Ovary (tissue), 9 donors: ENCODE data around the gene SNX21. TPM values are rescaled to one million over a fixed set of nuclear protein-coding genes. Genes with fewer than 3 reads are reported as not detected.

Source experiments
- DNase-seq, 5 donors: peaks; one replicate each; pipeline ENCODE4 v3.0.0-alpha.2; 2019 to 2020
- H3K27ac ChIP-seq, 2 donors: fragments of 200-600 bp; one replicate each; pipeline versions ENCODE4 v1.5.1 to v1.8.0; 2019 to 2022
- H3K27me3 ChIP-seq: fragments of 200-600 bp; one replicate; pipeline ENCODE4 v1.8.0; 2022
- H3K36me3 ChIP-seq: fragments of 200-600 bp; sonication (generic); one replicate; pipeline ENCODE4 v1.5.1; 2019
- H3K4me1 ChIP-seq: one replicate; pipeline ENCODE4 v1.8.1; 2013; ENCODE audit warnings: mild to moderate bottlenecking, moderate library complexity; ENCODE audit not compliant: insufficient read depth
- H3K4me3 ChIP-seq: fragments of 200-600 bp; sonication (generic); one replicate; pipeline ENCODE4 v1.5.1; 2017
- H3K9me3 ChIP-seq, 2 donors: fragments of 200-600 bp in 1 of 2; sonication (generic) in 1 of 2; one replicate each; pipeline versions ENCODE4 v1.5.1 to v1.8.1; 2013 to 2019; ENCODE audit warnings: mild to moderate bottlenecking in 1 of 2, moderate library complexity in 1 of 2
- CTCF ChIP-seq, 3 donors: fragments of 450-650 bp in 2 of 3; fragments of 200-600 bp in 1 of 3; IDR thresholded peaks; one replicate each; pipeline versions ENCODE4 v1.5.1 to v1.8.0; 2016 to 2022; ENCODE audit warnings: antibody characterized with exemption in 3 of 3, mild to moderate bottlenecking in 1 of 3
- EP300 ChIP-seq: sonication (generic); formaldehyde crosslinking; IDR thresholded peaks from one replicate; pipeline ENCODE4 v1.6.1; 2017; ENCODE audit warnings: antibody characterized with exemption
- POLR2A ChIP-seq: fragments of 450-650 bp; IDR thresholded peaks from one replicate; pipeline ENCODE4 v1.6.1; 2017; ENCODE audit warnings: antibody characterized with exemption, mild to moderate bottlenecking, moderate library complexity
- WGBS, 3 donors: extraction: QIAGEN DNeasy Blood & Tissue Kit in 1 of 3; methylation state at CpG; one replicate each; pipeline versions ENCODE4 v1.1.5 to v1.1.7; 2013 to 2017; 5-methylcytosine and 5-hydroxymethylcytosine counted together
- intact Hi-C, 4 donors: fragments of 100-400 bp; cut with DNase I; formaldehyde crosslinking; loops; one replicate each; pipeline versions ENCODE4 v1.11.0 to v1.15.1; 2022 to 2023
- polyA plus RNA-seq, 2 donors: library from polyadenylated mRNA; stranded (reverse); fragments of 200-250 nt in 1 of 2; fragments of 350-450 nt in 1 of 2; fragmentation: Illumina TruSeq in 1 of 2; extraction: RNeasy Lipid Tissue Mini Kit (QIAGEN cat#74804) in 1 of 2; gene quantifications; one replicate each; pipeline ENCODE4 v1.2.3, GENCODE V29; 2013 to 2014
- total RNA-seq, 7 donors: library from RNA; depleted of rRNA in 2 of 7; stranded (reverse); fragments of >200 nt in 2 of 7; fragmentation: NEBNext Ultra II Directional in 3 of 7; extraction: Animal tissue kit (Norgen Biotek cat#: 25700) in 3 of 7; gene quantifications; one replicate each; pipeline versions ENCODE4 v1.1.0 to v1.2.4, GENCODE V29; 2016 to 2023
- donor health status: DM: no; HTN: no; CAD: no; lungs with moderate emphysema.
- donor health status: DM: no; HTN: no; CAD: no.
- donor health status: Bipolar disorder and iron deficiency.
- donor health status: DM: yes; HTN: yes; CAD: no.
- donor health status: DM: no; HTN: no; CAD: no.
- donor health status: DM: yes; HTN: yes; CAD: no.

The SNX21 gene
- total and polyA plus RNA-seq, 9 donors = 18.2 to 90.1 (median 68.9) TPM

GRCh38 chr20:45890077-45890984 is 56.7 kb downstream of the SNX21 start:
- no peaks in the 10 kb centered on the region for H3K36me3 ChIP-seq
- peaks cover 9% of the 10 kb centered on the region for H3K4me1 ChIP-seq
- intact Hi-C loops = loop anchor here (2.0 to 10.0 kb wide), 9 partner anchors 42 to 202 kb away; partner anchors contain the start of genes PCIF1 (in 2 of the 4), DNTTIP1 (in 1 of the 4), WFDC3 (in 1 of the 4) and ZNF335 (in 1 of the 4)

GRCh38 chr20:45890985-45891983 is 57.7 kb downstream of the SNX21 start, which contains the start of the genes CTSA and NEURL2:
CTSA (plus strand) TSS chr20:45891335; CDS start chr20:45891569, 234 bp downstream.
NEURL2 (minus strand) TSS chr20:45891208; CDS start chr20:45890991, 217 bp downstream.
- Histone ChIP-seq H3K9me3 (no peaks in the 10 kb centered on the region), H3K36me3 (no peaks in the 10 kb centered on the region), H3K4me1 (peaks cover 9% of the 10 kb centered on the region), H3K4me3 (peak within 1 kb of the TSS; percentile 53), H3K27me3 (no peaks in the 10 kb centered on the region), H3K27ac (peak within 1 kb of the TSS; percentile 72 to 97)
- DNase-seq = peak; percentile 95 to 97 (median 96)
- 0 to 1% (median 1%) methylated on average over 65 to 78 of the region's 78 CpGs for WGBS, 3 donors
- intact Hi-C loops = loop anchor here (2.0 to 10.0 kb wide), 9 partner anchors 41 to 201 kb away; partner anchors contain the start of genes PCIF1 (in 2 of the 4), DNTTIP1 (in 1 of the 4), WFDC3 (in 1 of the 4) and ZNF335 (in 1 of the 4)
- TF ChIP-seq POLR2A (peak; percentile 73), CTCF (IDR thresholded peaks at IDR 0.05) (peak in 1 of 3 donors; percentile 21), EP300 (peak; percentile 81)

More at GRCh38 chr20:45890077-45890984, 56.7 kb downstream of the SNX21 start:
- peak; percentile 88 to 91 (median 89) for DNase-seq
- WGBS, 3 donors = 0 to 2% (median 0%) methylated on average over 46 to 79 of the region's 79 CpGs
- Histone ChIP-seq H3K27me3 (no peaks in the 10 kb centered on the region), H3K27ac (peak overlapping the region; percentile 72 to 97), H3K4me3 (peak overlapping the region; percentile 53), H3K9me3 (no peaks in the 10 kb centered on the region)
- peak; percentile 43 for TF ChIP-seq POLR2A
- TF ChIP-seq CTCF (IDR thresholded peaks at IDR 0.05) = peak; percentile 61 to 75 (median 71)
- no peak for TF ChIP-seq EP300

GRCh38 chr20:45892049-45892825 is 58.6 kb downstream of the SNX21 start:
- H3K9me3 ChIP-seq = no peaks in the 10 kb centered on the region
- H3K4me3 ChIP-seq = peak overlapping the region; percentile 53
- 66 to 80% (median 68%) methylated on average over 9 of the region's 9 CpGs for WGBS, 3 donors
- no peak for DNase-seq
- peak overlapping the region; percentile 72 to 97 for H3K27ac ChIP-seq
- peaks cover 9% of the 10 kb centered on the region for H3K4me1 ChIP-seq
- intact Hi-C loops = loop anchor here (5.0 to 10.0 kb wide), 8 partner anchors 40 to 200 kb away; partner anchors contain the start of genes DNTTIP1 (in 1 of the 4), PCIF1 (in 1 of the 4), WFDC3 (in 1 of the 4) and ZNF335 (in 1 of the 4)
- no peaks in the 10 kb centered on the region for H3K36me3 ChIP-seq
- H3K27me3 ChIP-seq = no peaks in the 10 kb centered on the region
- TF ChIP-seq POLR2A = no peak
- TF ChIP-seq EP300 = no peak
- TF ChIP-seq CTCF (IDR thresholded peaks at IDR 0.05) = no peak

Other genes with a start within 250 kb of the SNX21 start
- not detected for gene WFDC10A, start 204.1 kb upstream of the SNX21 start, total RNA-seq
- gene WFDC10A, start 204.1 kb upstream of the SNX21 start, polyA plus RNA-seq = not detected
- gene WFDC9, start 202.5 kb upstream of the SNX21 start, total RNA-seq = not detected
- gene WFDC9, start 202.5 kb upstream of the SNX21 start, polyA plus RNA-seq = not detected
- not detected for gene WFDC11, start 163.6 kb upstream of the SNX21 start, total RNA-seq
- not detected for gene WFDC11, start 163.6 kb upstream of the SNX21 start, polyA plus RNA-seq
- not detected for gene WFDC13, start 131.8 kb upstream of the SNX21 start, total RNA-seq
- not detected for gene WFDC13, start 131.8 kb upstream of the SNX21 start, polyA plus RNA-seq
- not detected for gene WFDC10B, start 128.8 kb upstream of the SNX21 start, total RNA-seq
- under 1 TPM in 1 of 2 donors, not detected in 1; 0.37 TPM for gene WFDC10B, start 128.8 kb upstream of the SNX21 start, polyA plus RNA-seq
- gene SPINT4, start 111.5 kb upstream of the SNX21 start, total RNA-seq = not detected
- not detected for gene SPINT4, start 111.5 kb upstream of the SNX21 start, polyA plus RNA-seq
- gene WFDC3, start 41.9 kb upstream of the SNX21 start, total RNA-seq = 1 to 10 TPM in 4 of 7 donors, under 1 TPM in 2, not detected in 1; 0.42 to 3.0 (median 1.1) TPM
- 1 to 10 TPM; 1.5 to 2.0 TPM for gene WFDC3, start 41.9 kb upstream of the SNX21 start, polyA plus RNA-seq
- gene DNTTIP1, start 41.8 kb upstream of the SNX21 start, total RNA-seq = 10 to 100 TPM; 20.6 to 31.8 (median 28.1) TPM
- gene DNTTIP1, start 41.8 kb upstream of the SNX21 start, polyA plus RNA-seq = 10 to 100 TPM; 29.1 to 36.1 TPM
- gene UBE2C, start 21.2 kb upstream of the SNX21 start, total RNA-seq = 1 to 10 TPM in 2 of 7 donors, under 1 TPM in 2, not detected in 3; 0.69 to 1.9 (median 1.0) TPM
- 1 to 10 TPM; 2.6 to 5.6 TPM for gene UBE2C, start 21.2 kb upstream of the SNX21 start, polyA plus RNA-seq
- 1 to 10 TPM in 6 of 7 donors, not detected in 1; 1.9 to 3.7 (median 3.4) TPM for gene TNNC2, start 6.5 kb upstream of the SNX21 start, total RNA-seq
- 1 to 10 TPM; 1.5 to 3.6 TPM for gene TNNC2, start 6.5 kb upstream of the SNX21 start, polyA plus RNA-seq
- gene ACOT8, start 23.6 kb downstream of the SNX21 start, total RNA-seq = 10 to 100 TPM; 18.4 to 26.7 (median 19.6) TPM
- 10 to 100 TPM; 13.5 to 21.9 TPM for gene ACOT8, start 23.6 kb downstream of the SNX21 start, polyA plus RNA-seq
- gene ZSWIM3, start 23.8 kb downstream of the SNX21 start, total RNA-seq = 1 to 10 TPM; 1.8 to 7.5 (median 4.7) TPM
- 1 to 10 TPM; 2.4 to 6.0 TPM for gene ZSWIM3, start 23.8 kb downstream of the SNX21 start, polyA plus RNA-seq
- 10 to 100 TPM in 5 of 7 donors, 1 to 10 TPM in 2; 4.8 to 15.2 (median 11.8) TPM for gene ZSWIM1, start 47.4 kb downstream of the SNX21 start, total RNA-seq
- 10 to 100 TPM in 1 of 2 donors, 1 to 10 TPM in 1; 4.9 to 11.5 TPM for gene ZSWIM1, start 47.4 kb downstream of the SNX21 start, polyA plus RNA-seq
- gene SPATA25, start 53.8 kb downstream of the SNX21 start, total RNA-seq = 1 to 10 TPM; 4.2 to 7.5 (median 5.6) TPM
- gene SPATA25, start 53.8 kb downstream of the SNX21 start, polyA plus RNA-seq = 1 to 10 TPM in 1 of 2 donors, not detected in 1; 7.1 TPM
- 10 to 100 TPM; 10.1 to 28.7 (median 12.5) TPM for gene NEURL2, start 57.4 kb downstream of the SNX21 start, total RNA-seq
- 10 to 100 TPM in 1 of 2 donors, 1 to 10 TPM in 1; 1.5 to 11.8 TPM for gene NEURL2, start 57.4 kb downstream of the SNX21 start, polyA plus RNA-seq
- gene CTSA, start 57.5 kb downstream of the SNX21 start, total RNA-seq = 100 to 1,000 TPM in 4 of 7 donors, 10 to 100 TPM in 3; 45.0 to 156 (median 110) TPM
- gene CTSA, start 57.5 kb downstream of the SNX21 start, polyA plus RNA-seq = 100 to 1,000 TPM in 1 of 2 donors, 10 to 100 TPM in 1; 81.6 to 210 TPM
- gene PLTP, start 78.4 kb downstream of the SNX21 start, total RNA-seq = 100 to 1,000 TPM in 4 of 7 donors, 10 to 100 TPM in 3; 83.5 to 266 (median 138) TPM
- gene PLTP, start 78.4 kb downstream of the SNX21 start, polyA plus RNA-seq = 100 to 1,000 TPM in 1 of 2 donors, 10 to 100 TPM in 1; 85.7 to 188 TPM
- 10 to 100 TPM; 34.5 to 73.7 (median 59.8) TPM for gene PCIF1, start 100.9 kb downstream of the SNX21 start, total RNA-seq
- 10 to 100 TPM; 14.6 to 48.2 TPM for gene PCIF1, start 100.9 kb downstream of the SNX21 start, polyA plus RNA-seq
- gene ZNF335, start 138.4 kb downstream of the SNX21 start, total RNA-seq = 10 to 100 TPM; 14.2 to 25.7 (median 20.0) TPM
- gene ZNF335, start 138.4 kb downstream of the SNX21 start, polyA plus RNA-seq = 10 to 100 TPM in 1 of 2 donors, 1 to 10 TPM in 1; 3.5 to 15.7 TPM
- gene MMP9, start 175.1 kb downstream of the SNX21 start, total RNA-seq = 1 to 10 TPM in 2 of 7 donors, under 1 TPM in 5; 0.10 to 1.7 (median 0.28) TPM
- gene MMP9, start 175.1 kb downstream of the SNX21 start, polyA plus RNA-seq = under 1 TPM; 0.16 to 0.25 TPM
- 1 to 10 TPM in 5 of 7 donors, not detected in 2; 1.1 to 2.1 (median 1.3) TPM for gene SLC12A5, start 195.4 kb downstream of the SNX21 start, total RNA-seq
- gene SLC12A5, start 195.4 kb downstream of the SNX21 start, polyA plus RNA-seq = 1 to 10 TPM; 2.2 to 3.8 TPM